Caco-2 (cell line): Measurements from ENCODE around the gene PIP4K2B. TPM values are rescaled to one million over a fixed set of nuclear protein-coding genes. Genes with fewer than 3 reads are reported as not detected.
"Not testable (repeated sequence)": the region's sequence is repeated elsewhere in the genome, so short reads cannot be mapped to it uniquely, and the experiment has no call there.

Source experiments
- BruUV-seq: library from RNA; stranded (reverse); fragments of 400-500 nt; replicated peaks from 2 replicates; lab custom pipeline; 2021; lab: Mats Ljungman, UMichigan
- CTCF ChIA-PET: fragments of 300-600 bp; sonication (Branson Sonifier 250); formaldehyde crosslinking; loops from one replicate; lab custom pipeline; 2022; ENCODE audit warnings: antibody characterized with exemption; lab: Charles Lee
- POLR2A ChIA-PET: fragments of 300-600 bp; sonication (Branson Sonifier 250); formaldehyde crosslinking; loops from one replicate; lab custom pipeline; 2022; ENCODE audit warnings: antibody characterized with exemption; lab: Charles Lee
- DNase-seq, 2 experiments: peaks; one replicate each; pipeline versions ENCODE4 v3.0.0 to v3.0.0-alpha.2; 2020 to 2022
- H3K27me3 ChIP-seq: replicated peaks from 2 replicates; pipeline ENCODE4 v1.6.0; 2011; ENCODE audit warnings: low read length; ENCODE audit not compliant: control insufficient read depth, insufficient read depth
- H3K36me3 ChIP-seq: 2 replicates; pipeline ENCODE4 v1.5.1; 2011; ENCODE audit warnings: low read length; ENCODE audit not compliant: control insufficient read depth, insufficient read depth
- H3K4me1 ChIP-seq: fragments of 250-450 bp; sonication (Bioruptor Pico); 2 replicates; pipeline ENCODE4 v1.5.1; 2020; ENCODE audit warnings: mild to moderate bottlenecking
- H3K4me3 ChIP-seq: 2 replicates; pipeline ENCODE4 v1.5.1; 2011; ENCODE audit warnings: low read depth, mild to moderate bottlenecking, control low read depth, low read length
- H3K9me3 ChIP-seq: fragments of 250-450 bp; sonication (Bioruptor Pico); 2 replicates; pipeline ENCODE4 v1.5.1; 2020; ENCODE audit warnings: mild to moderate bottlenecking, moderate library complexity
- H3K27ac Mint-ChIP-seq: one replicate; pipeline ENCODE4 v1.8.0; 2022; ENCODE audit warnings: mixed read lengths; ENCODE audit not compliant: unreplicated experiment
- H3K27me3 Mint-ChIP-seq: one replicate; pipeline ENCODE4 v1.8.0; 2022; ENCODE audit warnings: mixed read lengths; ENCODE audit not compliant: insufficient read depth, unreplicated experiment
- H3K36me3 Mint-ChIP-seq: one replicate; pipeline ENCODE4 v1.8.0; 2022; ENCODE audit warnings: mild to moderate bottlenecking, mixed read lengths; ENCODE audit not compliant: insufficient read depth, unreplicated experiment
- H3K4me1 Mint-ChIP-seq: one replicate; pipeline ENCODE4 v1.8.0; 2022; ENCODE audit warnings: low read depth, mixed read lengths; ENCODE audit not compliant: unreplicated experiment
- H3K4me3 Mint-ChIP-seq: one replicate; pipeline ENCODE4 v1.8.0; 2022; ENCODE audit warnings: mild to moderate bottlenecking, moderate library complexity, mixed read lengths; ENCODE audit not compliant: unreplicated experiment
- H3K9me3 Mint-ChIP-seq: one replicate; pipeline ENCODE4 v1.8.0; 2022; ENCODE audit warnings: mixed read lengths; ENCODE audit not compliant: unreplicated experiment
- intact Hi-C: fragments of 100-400 bp; cut with micrococcal nuclease; formaldehyde crosslinking; loops from one replicate; pipeline ENCODE4 v1.10.0; 2022; ENCODE audit not compliant: unreplicated experiment
- total RNA-seq: library from RNA; stranded (reverse); gene quantifications from 2 replicates; pipeline ENCODE4 v1.2.3, GENCODE V29; 2022
- TF ChIP-seq, protein P1 (sequence below), 2 experiments: fragments of 200-600 bp in 1 of 2; IDR thresholded peaks; 1 replicate in 1 of 2; 2 replicates in 1 of 2; pipeline versions ENCODE4 v1.5.1 to v1.8.0; 2011 to 2022; ENCODE audit warnings: antibody characterized with exemption in 1 of 2, control low read depth in 1 of 2, inconsistent platforms in 1 of 2, low read depth in 1 of 2, low read length in 1 of 2, mild to moderate bottlenecking in 1 of 2, moderate library complexity in 1 of 2; ENCODE audit not compliant: insufficient read depth in 1 of 2, severe bottlenecking in 1 of 2, unreplicated experiment in 1 of 2

PIP4K2B gene
- total RNA-seq, 1 experiment from 2014 or later, result 39.6 TPM

DNA sequence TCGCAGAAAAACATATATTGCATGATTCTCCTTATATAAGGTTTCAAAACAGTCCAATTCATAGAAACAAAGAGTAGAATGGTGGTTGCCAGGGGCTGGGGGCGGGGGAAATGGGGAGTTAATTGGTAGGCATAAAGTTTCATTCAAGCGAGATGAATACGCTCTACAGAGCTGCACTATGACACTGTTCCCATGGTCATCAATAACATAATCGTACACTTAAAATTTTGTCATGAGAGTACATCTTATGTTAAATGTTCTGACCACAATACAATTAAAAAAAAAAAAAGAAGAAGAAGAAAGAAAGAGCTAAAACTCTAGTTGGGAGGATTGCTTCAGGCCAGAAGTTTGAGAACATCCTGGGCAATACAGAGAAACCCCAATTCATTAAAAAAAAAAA is 5.1 kb downstream of the PIP4K2B start:
- H3K36me3 Mint-ChIP-seq, result peaks cover 48% of the 10 kb centered on the region
- no TSS peak for BruUV-seq

DNA sequence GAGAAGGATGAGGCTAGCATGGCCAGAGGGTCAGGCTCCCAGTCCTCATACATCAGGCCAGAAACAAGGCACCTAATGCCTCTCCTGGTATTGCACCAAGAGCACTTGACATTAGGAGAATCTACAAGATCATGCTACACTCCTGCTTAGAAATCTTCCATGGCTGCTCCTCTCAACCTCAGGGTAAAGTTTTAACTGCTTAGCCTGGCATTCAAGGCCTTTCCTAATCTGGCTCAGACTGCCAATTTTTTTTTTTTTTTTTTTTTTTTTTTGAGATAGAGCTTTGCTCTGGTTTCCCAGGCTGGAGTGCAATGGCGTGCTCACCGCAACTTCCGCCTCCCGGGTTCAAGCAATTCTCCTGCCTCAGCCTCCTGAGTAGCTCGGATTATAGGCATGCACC is 8.2 kb downstream of the PIP4K2B start:
- POLR2A ChIA-PET, result no interaction called here
- no peak overlapping the region for H3K27ac Mint-ChIP-seq
- intact Hi-C loops, result no loop called here
- no peak overlapping the region for H3K4me3 ChIP-seq
- H3K27me3 ChIP-seq, result no peaks in the 10 kb centered on the region
- no peak for DNase-seq
- TF ChIP-seq, protein P1, sequence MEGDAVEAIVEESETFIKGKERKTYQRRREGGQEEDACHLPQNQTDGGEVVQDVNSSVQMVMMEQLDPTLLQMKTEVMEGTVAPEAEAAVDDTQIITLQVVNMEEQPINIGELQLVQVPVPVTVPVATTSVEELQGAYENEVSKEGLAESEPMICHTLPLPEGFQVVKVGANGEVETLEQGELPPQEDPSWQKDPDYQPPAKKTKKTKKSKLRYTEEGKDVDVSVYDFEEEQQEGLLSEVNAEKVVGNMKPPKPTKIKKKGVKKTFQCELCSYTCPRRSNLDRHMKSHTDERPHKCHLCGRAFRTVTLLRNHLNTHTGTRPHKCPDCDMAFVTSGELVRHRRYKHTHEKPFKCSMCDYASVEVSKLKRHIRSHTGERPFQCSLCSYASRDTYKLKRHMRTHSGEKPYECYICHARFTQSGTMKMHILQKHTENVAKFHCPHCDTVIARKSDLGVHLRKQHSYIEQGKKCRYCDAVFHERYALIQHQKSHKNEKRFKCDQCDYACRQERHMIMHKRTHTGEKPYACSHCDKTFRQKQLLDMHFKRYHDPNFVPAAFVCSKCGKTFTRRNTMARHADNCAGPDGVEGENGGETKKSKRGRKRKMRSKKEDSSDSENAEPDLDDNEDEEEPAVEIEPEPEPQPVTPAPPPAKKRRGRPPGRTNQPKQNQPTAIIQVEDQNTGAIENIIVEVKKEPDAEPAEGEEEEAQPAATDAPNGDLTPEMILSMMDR (IDR thresholded peaks at IDR 0.05; ENCODE audit: insufficient read depth in 1 of 2, low read depth in 1 of 2, low read length in 1 of 2, severe bottlenecking in 1 of 2, unreplicated experiment in 1 of 2), result no peak
- peaks cover 2% of the 10 kb centered on the region for H3K36me3 ChIP-seq
- no peak overlapping the region for H3K4me3 Mint-ChIP-seq
- CTCF ChIA-PET, result no interaction called here
- H3K9me3 ChIP-seq, result no peaks in the 10 kb centered on the region
- no TSS peak for BruUV-seq
- peaks cover 5% of the 10 kb centered on the region for H3K4me1 Mint-ChIP-seq
- no peaks in the 10 kb centered on the region for H3K27me3 Mint-ChIP-seq
- no peaks in the 10 kb centered on the region for H3K9me3 Mint-ChIP-seq
- H3K36me3 Mint-ChIP-seq, result peaks cover 30% of the 10 kb centered on the region
- H3K4me1 ChIP-seq, result no peaks in the 10 kb centered on the region

More for the DNA sequence above, 5.1 kb downstream of the PIP4K2B start:
- CTCF ChIA-PET, result no interaction called here
- H3K4me1 ChIP-seq, result peaks cover 5% of the 10 kb centered on the region; the same call in 1 of the 2 replicates
- Mint-ChIP-seq H3K4me1 (peaks cover 25% of the 10 kb centered on the region), H3K27ac (no peak overlapping the region), H3K9me3 (no peaks in the 10 kb centered on the region), H3K4me3 (no peak overlapping the region), H3K27me3 (no peaks in the 10 kb centered on the region)
- H3K36me3 ChIP-seq, result peaks cover 1% of the 10 kb centered on the region; the same call in 1 of the 2 replicates
- H3K27me3 ChIP-seq, result no peaks in the 10 kb centered on the region
- TF ChIP-seq, protein P1 (IDR thresholded peaks at IDR 0.05; ENCODE audit: insufficient read depth in 1 of 2, low read depth in 1 of 2, low read length in 1 of 2, severe bottlenecking in 1 of 2, unreplicated experiment in 1 of 2), result no peak
- no peak for DNase-seq
- no peak overlapping the region for H3K4me3 ChIP-seq
- intact Hi-C loops, result no loop called here
- H3K9me3 ChIP-seq, result no peaks in the 10 kb centered on the region
- POLR2A ChIA-PET, result interaction anchor here (0.5 kb wide), 1 partner anchor 44 kb away, joined by 4 read pairs; no protein-coding TSS in a partner anchor

DNA sequence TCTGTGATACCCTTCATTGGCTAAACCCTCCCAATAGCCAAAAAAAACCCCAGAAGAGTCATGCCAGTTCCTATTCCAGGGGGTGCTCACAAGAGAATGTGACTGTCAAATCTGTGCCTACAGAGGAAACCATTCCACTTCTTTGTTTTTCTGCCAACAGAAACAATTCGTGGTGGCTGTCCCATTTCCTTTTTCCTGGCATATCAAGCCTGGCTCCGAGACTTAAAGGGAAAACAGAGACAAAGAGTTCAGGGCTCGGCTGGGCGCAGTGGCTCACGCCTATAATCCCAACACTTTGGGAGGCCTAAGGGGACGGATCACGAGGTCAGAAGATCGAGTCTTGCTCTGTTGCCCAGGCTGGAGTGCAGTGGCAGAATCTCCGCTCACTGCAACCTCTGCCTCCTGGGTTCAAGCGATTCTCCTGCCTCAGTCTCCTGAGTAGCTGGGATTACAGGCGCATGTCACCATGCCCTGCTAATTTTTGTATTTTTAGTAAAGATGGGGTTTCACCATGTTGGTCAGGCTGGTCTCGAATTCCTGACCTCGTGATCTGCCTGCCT is 9.1 kb downstream of the PIP4K2B start:
- H3K4me3 Mint-ChIP-seq, H3K4me1 ChIP-seq, H3K9me3 Mint-ChIP-seq, BruUV-seq, CTCF ChIA-PET, POLR2A ChIA-PET, H3K4me3 ChIP-seq, intact Hi-C loops, H3K4me1 Mint-ChIP-seq, DNase-seq, H3K36me3 ChIP-seq, H3K27me3 ChIP-seq, H3K27ac Mint-ChIP-seq, H3K27me3 Mint-ChIP-seq, H3K9me3 ChIP-seq: not testable (repeated sequence)
- H3K36me3 Mint-ChIP-seq, result peaks cover 23% of the 10 kb centered on the region
